Measurements from ENCODE around the gene MSGN1.

- TF ChIP-seq CTCF (IDR thresholded peaks at IDR 0.05; ENCODE audit: low read depth, low read length) (no peak), EZH2phosphoT487 (IDR thresholded peaks at IDR 0.05; ENCODE audit: low read depth) (no peak)
Measured at GRCh38 chr2:17821080-17821479, 4.8 kb downstream of the MSGN1 start.
